ENCODE results near the gene MYLK4.

GRCh38 chr6:2661651-2662050 is 89.1 kb downstream of the MYLK4 start:
- TF ChIP-seq CTCF (conservative IDR thresholded peaks at IDR 0.05; ENCODE audit: low read length) = no peak
- TF ChIP-seq EZH2phosphoT487 (IDR thresholded peaks at IDR 0.05; ENCODE audit: borderline replicate concordance) = no peak

All from Loucy (cell line).